ENCODE measurements around the gene RAPGEF1. TPM values are rescaled to one million over a fixed set of nuclear protein-coding genes. Genes with fewer than 3 reads are reported as not detected.

RAPGEF1 gene, protein sequence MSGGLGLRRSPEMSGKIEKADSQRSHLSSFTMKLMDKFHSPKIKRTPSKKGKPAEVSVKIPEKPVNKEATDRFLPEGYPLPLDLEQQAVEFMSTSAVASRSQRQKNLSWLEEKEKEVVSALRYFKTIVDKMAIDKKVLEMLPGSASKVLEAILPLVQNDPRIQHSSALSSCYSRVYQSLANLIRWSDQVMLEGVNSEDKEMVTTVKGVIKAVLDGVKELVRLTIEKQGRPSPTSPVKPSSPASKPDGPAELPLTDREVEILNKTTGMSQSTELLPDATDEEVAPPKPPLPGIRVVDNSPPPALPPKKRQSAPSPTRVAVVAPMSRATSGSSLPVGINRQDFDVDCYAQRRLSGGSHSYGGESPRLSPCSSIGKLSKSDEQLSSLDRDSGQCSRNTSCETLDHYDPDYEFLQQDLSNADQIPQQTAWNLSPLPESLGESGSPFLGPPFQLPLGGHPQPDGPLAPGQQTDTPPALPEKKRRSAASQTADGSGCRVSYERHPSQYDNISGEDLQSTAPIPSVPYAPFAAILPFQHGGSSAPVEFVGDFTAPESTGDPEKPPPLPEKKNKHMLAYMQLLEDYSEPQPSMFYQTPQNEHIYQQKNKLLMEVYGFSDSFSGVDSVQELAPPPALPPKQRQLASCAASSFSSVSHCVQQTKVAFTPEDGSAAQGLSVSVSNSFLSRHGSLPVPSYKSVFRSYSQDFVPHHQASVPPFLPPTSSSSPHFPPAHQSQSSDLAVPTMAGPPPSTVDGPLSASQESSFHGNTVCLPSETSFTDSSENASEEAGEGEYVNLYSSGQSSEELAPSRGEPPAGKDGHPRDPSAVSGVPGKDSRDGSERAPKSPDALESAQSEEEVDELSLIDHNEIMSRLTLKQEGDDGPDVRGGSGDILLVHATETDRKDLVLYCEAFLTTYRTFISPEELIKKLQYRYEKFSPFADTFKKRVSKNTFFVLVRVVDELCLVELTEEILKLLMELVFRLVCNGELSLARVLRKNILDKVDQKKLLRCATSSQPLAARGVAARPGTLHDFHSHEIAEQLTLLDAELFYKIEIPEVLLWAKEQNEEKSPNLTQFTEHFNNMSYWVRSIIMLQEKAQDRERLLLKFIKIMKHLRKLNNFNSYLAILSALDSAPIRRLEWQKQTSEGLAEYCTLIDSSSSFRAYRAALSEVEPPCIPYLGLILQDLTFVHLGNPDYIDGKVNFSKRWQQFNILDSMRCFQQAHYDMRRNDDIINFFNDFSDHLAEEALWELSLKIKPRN (N-terminal part only)
- total RNA-seq = 10 to 100 TPM; 43.0 to 58.3 (median 51.7) TPM

- peak in 1 of 2 donors; percentile 78 for DNase-seq (ENCODE audit: low spot score in 2 of 2)
Observed at GRCh38 chr9:131739959-131740648, at the start of gene RAPGEF1. TSS of gene RAPGEF1 (minus strand) at chr9:131740076. CDS start at chr9:131739830, 246 bp downstream.

GRCh38 chr9:131788851-131789250, 49.0 kb upstream of the RAPGEF1 start:
- WGBS = 56% methylated on average over 1 of the region's 1 CpG
- peaks cover 75% of the 10 kb centered on the region for H3K27me3 ChIP-seq
- TF ChIP-seq CTCF (IDR thresholded peaks at IDR 0.05) (no peak), POLR2A (IDR thresholded peaks at IDR 0.05) (no peak)

More at GRCh38 chr9:131739959-131740648, at the start of gene RAPGEF1:
- Histone ChIP-seq H3K4me3 (peak within 1 kb of the TSS; percentile 66), H3K4me1 (peaks cover 55% of the 10 kb centered on the region), H3K36me3 (no peaks in the 10 kb centered on the region), H3K27ac (peak within 1 kb of the TSS; percentile 94), H3K27me3 (no peaks in the 10 kb centered on the region), H3K9me3 (no peaks in the 10 kb centered on the region)
- 75% methylated on average over 5 of the region's 69 CpGs for WGBS
- TF ChIP-seq POLR2A (IDR thresholded peaks at IDR 0.05) = no peak
- peak; percentile 89 to 94 for TF ChIP-seq CTCF (IDR thresholded peaks at IDR 0.05)
- TF ChIP-seq EP300 (IDR thresholded peaks at IDR 0.05) = no peak

GRCh38 chr9:131787838-131788237, 48.0 kb upstream of the RAPGEF1 start:
- H3K27me3 ChIP-seq = peaks cover 74% of the 10 kb centered on the region
- 74% methylated on average over 9 of the region's 9 CpGs for WGBS
- H3K27ac ChIP-seq = no peak overlapping the region

More at GRCh38 chr9:131788851-131789250, 49.0 kb upstream of the RAPGEF1 start:
- DNase-seq (ENCODE audit: low spot score in 2 of 2) = no peak
- Histone ChIP-seq H3K36me3 (no peaks in the 10 kb centered on the region), H3K9me3 (no peaks in the 10 kb centered on the region), H3K4me1 (no peaks in the 10 kb centered on the region), H3K27ac (no peak overlapping the region), H3K4me3 (no peak overlapping the region)

More at GRCh38 chr9:131787838-131788237, 48.0 kb upstream of the RAPGEF1 start:
- TF ChIP-seq EP300 (IDR thresholded peaks at IDR 0.05) (no peak), POLR2AphosphoS5 (IDR thresholded peaks at IDR 0.05) (no peak), POLR2A (IDR thresholded peaks at IDR 0.05) (no peak), CTCF (IDR thresholded peaks at IDR 0.05) (no peak)
- Histone ChIP-seq H3K4me1 (no peaks in the 10 kb centered on the region), H3K36me3 (no peaks in the 10 kb centered on the region), H3K9me3 (no peaks in the 10 kb centered on the region), H3K4me3 (no peak overlapping the region)
- no peak for DNase-seq (ENCODE audit: low spot score in 2 of 2)
